Brain microvascular endothelial cell (primary cell): Measurements from ENCODE around the gene DLX1.

Experiments
- DNase-seq: peaks from one replicate; pipeline ENCODE4 v3.0.0-alpha.2; 2020
- H3K27ac ChIP-seq: fragments of 250-450 bp; sonication (Bioruptor Pico); 2 replicates; pipeline ENCODE4 v1.5.1; 2020; ENCODE audit warnings: mild to moderate bottlenecking, moderate library complexity
- H3K27me3 ChIP-seq: fragments of 250-450 bp; sonication (Bioruptor Pico); replicated peaks from 2 replicates; pipeline ENCODE4 v1.5.1; 2020; ENCODE audit warnings: mild to moderate bottlenecking
- H3K36me3 ChIP-seq: fragments of 250-450 bp; sonication (Bioruptor Pico); replicated peaks from 2 replicates; pipeline ENCODE4 v1.5.1; 2020; ENCODE audit warnings: mild to moderate bottlenecking
- H3K4me3 ChIP-seq: 2 replicates; pipeline ENCODE4 v1.5.1; 2011; ENCODE audit warnings: low read depth, mild to moderate bottlenecking, control low read depth, low read length, moderate library complexity
- in situ Hi-C: cut with HindIII; loops from 2 replicates; pipeline ENCODE4 v1.10.0; 2017; ENCODE audit warnings: low sequenced_read_pairs, low pct_ligation_motif_present
- TF ChIP-seq, protein P1 (sequence below): IDR thresholded peaks from 2 replicates; pipeline ENCODE4 v1.5.1; 2011; ENCODE audit warnings: low read depth, mild to moderate bottlenecking, moderate library complexity, low read length, control low read depth, inconsistent platforms; ENCODE audit errors: missing control alignments

The DLX1 gene

DNA sequence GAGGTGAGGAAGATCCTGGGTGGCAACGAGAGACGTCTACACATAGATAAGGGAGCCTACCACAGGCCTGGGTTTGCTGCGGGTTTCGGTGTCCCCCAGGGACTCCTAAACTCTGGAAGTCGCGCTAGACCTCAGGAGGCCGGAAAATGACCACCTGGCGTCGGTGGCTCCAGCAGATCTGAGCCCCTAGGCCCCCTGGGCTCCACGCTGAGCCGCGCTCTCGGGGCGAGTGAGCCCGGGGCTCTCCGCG is 987 bp upstream of the DLX1 start:
- H3K4me3 ChIP-seq, result peak overlapping the region; percentile 57
- TF ChIP-seq, protein P1, sequence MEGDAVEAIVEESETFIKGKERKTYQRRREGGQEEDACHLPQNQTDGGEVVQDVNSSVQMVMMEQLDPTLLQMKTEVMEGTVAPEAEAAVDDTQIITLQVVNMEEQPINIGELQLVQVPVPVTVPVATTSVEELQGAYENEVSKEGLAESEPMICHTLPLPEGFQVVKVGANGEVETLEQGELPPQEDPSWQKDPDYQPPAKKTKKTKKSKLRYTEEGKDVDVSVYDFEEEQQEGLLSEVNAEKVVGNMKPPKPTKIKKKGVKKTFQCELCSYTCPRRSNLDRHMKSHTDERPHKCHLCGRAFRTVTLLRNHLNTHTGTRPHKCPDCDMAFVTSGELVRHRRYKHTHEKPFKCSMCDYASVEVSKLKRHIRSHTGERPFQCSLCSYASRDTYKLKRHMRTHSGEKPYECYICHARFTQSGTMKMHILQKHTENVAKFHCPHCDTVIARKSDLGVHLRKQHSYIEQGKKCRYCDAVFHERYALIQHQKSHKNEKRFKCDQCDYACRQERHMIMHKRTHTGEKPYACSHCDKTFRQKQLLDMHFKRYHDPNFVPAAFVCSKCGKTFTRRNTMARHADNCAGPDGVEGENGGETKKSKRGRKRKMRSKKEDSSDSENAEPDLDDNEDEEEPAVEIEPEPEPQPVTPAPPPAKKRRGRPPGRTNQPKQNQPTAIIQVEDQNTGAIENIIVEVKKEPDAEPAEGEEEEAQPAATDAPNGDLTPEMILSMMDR, result no peak
- H3K27ac ChIP-seq, result no peak overlapping the region
- in situ Hi-C loops, result no loop called here
- H3K27me3 ChIP-seq, result peaks cover 80% of the 10 kb centered on the region
- no peaks in the 10 kb centered on the region for H3K36me3 ChIP-seq
- no peak for DNase-seq

DNA sequence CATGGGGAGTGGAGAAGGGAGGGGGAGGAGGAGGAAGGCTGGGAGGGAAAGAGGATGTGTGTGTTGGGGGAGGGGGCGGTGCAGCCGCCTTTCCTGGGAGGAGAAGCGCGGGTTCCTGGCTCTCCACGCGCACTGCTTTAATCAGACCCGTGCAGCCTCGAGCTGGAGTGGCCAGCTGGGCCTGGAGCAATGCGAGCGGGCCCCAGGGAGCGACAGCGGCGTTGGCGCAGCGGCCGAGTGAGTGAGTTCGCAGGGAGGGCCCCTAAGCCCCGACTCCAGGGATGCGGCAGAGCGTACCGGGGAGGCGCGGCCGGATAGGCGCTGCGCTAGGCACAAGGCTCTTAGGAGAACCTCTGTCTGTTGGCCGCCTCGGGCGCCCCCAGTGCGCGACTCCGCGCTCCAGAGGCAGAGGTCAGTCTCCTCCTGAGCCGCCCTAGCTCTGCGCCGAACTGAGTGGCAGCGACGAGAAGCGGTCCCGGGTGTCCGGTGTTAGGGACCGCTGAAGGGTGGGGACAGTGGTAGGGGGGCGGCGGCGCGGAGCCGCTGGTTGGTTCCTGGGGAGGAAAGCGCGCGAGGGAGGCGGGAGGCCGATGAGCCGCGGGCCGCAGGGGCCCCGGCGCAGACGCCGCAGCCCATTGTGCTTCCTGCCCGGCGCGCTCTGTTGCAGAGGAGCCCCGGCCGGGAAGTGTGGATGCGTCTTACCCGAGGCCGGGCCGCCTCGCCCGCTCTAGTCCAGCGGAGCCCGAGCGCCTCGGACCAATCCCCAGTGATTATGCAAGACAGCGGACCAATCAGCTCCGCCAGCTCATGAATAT is 455 bp upstream of the DLX1 start:
- Histone ChIP-seq H3K27ac (no peak overlapping the region), H3K27me3 (peaks cover 86% of the 10 kb centered on the region), H3K4me3 (peak overlapping the region; percentile 57), H3K36me3 (no peaks in the 10 kb centered on the region)
- peak; percentile 90 for DNase-seq
- TF ChIP-seq, protein P1, result no peak
- in situ Hi-C loops, result no loop called here

DNA sequence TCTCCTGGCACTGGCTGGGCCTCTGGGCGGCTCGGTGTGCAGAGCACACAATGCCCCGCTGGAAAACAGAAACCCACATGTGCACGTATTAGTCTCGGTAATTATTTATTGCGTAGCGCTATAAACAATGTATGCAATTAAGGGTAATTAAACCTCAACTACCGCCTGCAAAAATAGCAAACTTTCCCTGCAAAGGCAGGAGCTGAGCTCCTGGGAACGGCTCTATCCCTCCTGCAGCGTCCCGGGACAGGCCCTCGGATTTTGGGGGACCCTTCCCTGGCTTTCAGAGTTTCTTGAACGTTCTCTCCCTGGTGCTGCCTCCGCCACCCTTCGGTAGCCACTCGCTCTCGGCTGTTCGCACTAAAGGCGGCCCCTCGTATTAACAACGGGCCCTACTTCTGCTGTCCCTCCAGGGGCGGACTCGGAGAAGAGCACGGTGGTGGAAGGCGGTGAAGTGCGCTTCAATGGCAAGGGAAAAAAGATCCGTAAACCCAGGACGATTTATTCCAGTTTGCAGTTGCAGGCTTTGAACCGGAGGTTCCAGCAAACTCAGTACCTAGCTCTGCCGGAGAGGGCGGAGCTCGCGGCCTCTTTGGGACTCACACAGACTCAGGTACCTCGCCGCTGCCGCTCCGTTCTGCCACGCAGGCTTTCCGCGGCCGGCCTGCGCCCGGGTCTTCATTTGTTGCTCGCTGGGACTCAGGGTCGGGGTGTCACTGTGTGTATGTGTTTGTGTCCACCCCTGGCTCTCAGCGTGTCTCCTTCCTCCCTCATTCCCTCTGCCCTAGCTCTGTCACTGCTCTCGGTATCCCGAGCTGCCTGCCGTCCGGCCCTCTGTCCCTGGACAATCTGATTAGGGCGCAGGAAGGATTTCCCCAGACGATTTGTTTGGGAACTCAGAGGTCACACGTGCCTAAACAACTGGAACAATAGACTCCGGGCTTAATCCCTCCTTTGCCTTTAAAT is 1.2 kb downstream of the DLX1 start:
- Histone ChIP-seq H3K4me3 (peak overlapping the region; percentile 57), H3K27ac (no peak overlapping the region), H3K36me3 (no peaks in the 10 kb centered on the region), H3K27me3 (peaks cover 86% of the 10 kb centered on the region)
- no peak for DNase-seq
- TF ChIP-seq, protein P1, result peak; percentile 40
- in situ Hi-C loops, result no loop called here

DNA sequence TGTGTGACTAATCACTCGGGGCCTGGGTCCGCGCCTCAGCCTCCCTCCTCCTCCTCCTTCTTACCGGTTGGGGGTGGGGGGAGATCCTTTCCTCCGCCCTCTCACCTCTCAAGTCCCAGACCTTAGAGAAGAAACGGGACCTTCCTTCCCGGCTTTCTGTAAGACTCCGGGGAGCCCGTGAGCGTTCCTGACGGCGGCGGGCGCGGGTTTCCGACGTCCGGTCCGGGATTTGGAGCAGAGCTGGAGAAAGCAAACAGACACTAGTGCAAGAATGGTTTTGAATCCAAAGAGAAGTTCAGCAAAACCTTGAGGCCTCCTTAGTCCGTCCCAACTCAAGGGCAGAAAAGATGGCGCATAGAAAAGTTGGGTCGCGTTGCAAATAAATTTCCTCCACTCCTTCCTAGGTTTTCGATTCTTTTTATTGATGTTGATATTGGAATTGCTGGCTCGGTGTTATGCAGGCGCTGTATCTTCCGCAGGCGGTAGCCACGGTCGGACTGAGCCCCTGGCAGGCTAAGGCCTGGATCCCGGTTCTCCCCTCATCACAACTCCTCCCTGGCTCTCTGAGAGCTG is 2.0 kb downstream of the DLX1 start:
- H3K4me3 ChIP-seq, result peak overlapping the region; percentile 57
- TF ChIP-seq, protein P1, result no peak

DNA sequence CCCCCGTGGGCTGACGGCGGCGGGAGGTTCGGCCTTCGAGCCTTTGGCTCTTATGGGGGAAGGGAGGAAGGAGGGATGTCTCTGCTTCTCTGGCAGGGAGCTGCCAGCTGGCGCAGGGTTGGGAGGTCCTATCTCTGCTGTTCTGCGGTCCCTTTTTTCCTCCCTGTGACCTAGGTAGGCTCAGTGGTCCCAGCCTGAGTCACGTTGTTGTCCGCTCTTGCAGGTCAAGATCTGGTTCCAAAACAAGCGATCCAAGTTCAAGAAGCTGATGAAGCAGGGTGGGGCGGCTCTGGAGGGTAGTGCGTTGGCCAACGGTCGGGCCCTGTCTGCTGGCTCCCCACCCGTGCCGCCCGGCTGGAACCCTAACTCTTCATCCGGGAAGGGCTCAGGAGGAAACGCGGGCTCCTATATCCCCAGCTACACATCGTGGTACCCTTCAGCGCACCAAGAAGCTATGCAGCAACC is 2.5 kb downstream of the DLX1 start:
- DNase-seq, result no peak
- Histone ChIP-seq H3K36me3 (no peaks in the 10 kb centered on the region), H3K27ac (no peak overlapping the region), H3K27me3 (peaks cover 85% of the 10 kb centered on the region), H3K4me3 (no peak overlapping the region)
- in situ Hi-C loops, result no loop called here
- TF ChIP-seq, protein P1, result no peak

More for the DNA sequence above, 2.0 kb downstream of the DLX1 start:
- in situ Hi-C loops, result no loop called here
- peaks cover 86% of the 10 kb centered on the region for H3K27me3 ChIP-seq
- no peak for DNase-seq
- no peaks in the 10 kb centered on the region for H3K36me3 ChIP-seq
- H3K27ac ChIP-seq, result no peak overlapping the region
